ENCODE results near the gene MYO1B.

The MYO1B gene

DNA sequence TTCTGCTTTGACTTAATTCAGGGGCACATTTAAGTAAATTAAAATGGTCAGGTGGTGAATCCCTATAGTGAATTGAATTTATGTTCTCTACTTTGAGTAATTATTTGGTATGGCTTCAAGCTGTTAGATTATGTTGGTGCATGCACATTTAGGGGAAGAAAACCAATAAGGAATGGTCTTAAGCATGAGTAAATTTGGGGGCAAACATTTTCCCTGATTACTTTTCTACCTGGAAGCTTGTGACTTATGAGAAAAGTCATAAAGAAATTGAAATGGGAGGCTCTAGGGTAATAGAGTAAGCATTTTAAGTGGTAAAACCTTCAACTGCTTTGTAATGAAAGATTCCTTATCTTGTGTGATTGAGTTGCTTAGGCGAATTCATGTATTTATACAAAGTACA is 112.5 kb downstream of the MYO1B start:
- no peak for DNase-seq
- no peak overlapping the region for H3K27ac ChIP-seq (ENCODE audit: low read length, poor library complexity, severe bottlenecking)
- no peak overlapping the region for H3K23ac ChIP-seq (ENCODE audit: low read length in 2 of 2)
- no peak overlapping the region for H2BK5ac ChIP-seq (ENCODE audit: low read depth, low read length, poor library complexity, severe bottlenecking)
- no peak overlapping the region for H4K91ac ChIP-seq (ENCODE audit: low read length)
- 100% methylated on average over 1 of the region's 1 CpG for WGBS
- H2BK12ac ChIP-seq (ENCODE audit: low read length in 2 of 2) = no peak overlapping the region
- H3K9me3 ChIP-seq (ENCODE audit: control insufficient read depth, low read length) = no peaks in the 10 kb centered on the region
- H3K18ac ChIP-seq (ENCODE audit: low read depth in 1 of 2, low read length in 2 of 2) = no peak overlapping the region
- no peak overlapping the region for H2AFZ ChIP-seq (ENCODE audit: low read depth, low read length)
- H3K4me3 ChIP-seq (ENCODE audit: insufficient read depth in 1 of 2, low read depth in 1 of 2, low read length in 2 of 2) = no peak overlapping the region
- no peak overlapping the region for H2BK15ac ChIP-seq (ENCODE audit: low read depth, poor library complexity, severe bottlenecking)
- H3K14ac ChIP-seq (ENCODE audit: low read length in 2 of 2) = no peak overlapping the region
- H3K27me3 ChIP-seq (ENCODE audit: control insufficient read depth in 1 of 2, insufficient read depth in 1 of 2, low read length in 2 of 2) = no peaks in the 10 kb centered on the region
- H4K8ac ChIP-seq (ENCODE audit: low read length) = no peak overlapping the region
- peaks cover 30% of the 10 kb centered on the region for H3K79me1 ChIP-seq (replicated peaks; ENCODE audit: low read length, poor library complexity, severe bottlenecking)
- no peaks in the 10 kb centered on the region for H3K4me1 ChIP-seq (ENCODE audit: control insufficient read depth, insufficient read depth, low read depth, low read length)
- H2BK120ac ChIP-seq (ENCODE audit: low read depth, low read length) = no peak overlapping the region
- no peak overlapping the region for H2AK5ac ChIP-seq (ENCODE audit: low read length, severe bottlenecking)
- H3K4ac ChIP-seq (ENCODE audit: low read depth in 1 of 2, low read length in 2 of 2) = no peak overlapping the region
- peaks cover 10 to 95% of the 10 kb centered on the region in 2 experiments for H3K36me3 ChIP-seq (ENCODE audit: control insufficient read depth in 1 of 2, insufficient read depth in 2 of 2, low read depth in 1 of 2, low read length in 2 of 2)
- no peak overlapping the region for H3K9ac ChIP-seq (ENCODE audit: low read length)
- H3K4me2 ChIP-seq (ENCODE audit: low read length, poor library complexity, severe bottlenecking) = no peak overlapping the region

DNA sequence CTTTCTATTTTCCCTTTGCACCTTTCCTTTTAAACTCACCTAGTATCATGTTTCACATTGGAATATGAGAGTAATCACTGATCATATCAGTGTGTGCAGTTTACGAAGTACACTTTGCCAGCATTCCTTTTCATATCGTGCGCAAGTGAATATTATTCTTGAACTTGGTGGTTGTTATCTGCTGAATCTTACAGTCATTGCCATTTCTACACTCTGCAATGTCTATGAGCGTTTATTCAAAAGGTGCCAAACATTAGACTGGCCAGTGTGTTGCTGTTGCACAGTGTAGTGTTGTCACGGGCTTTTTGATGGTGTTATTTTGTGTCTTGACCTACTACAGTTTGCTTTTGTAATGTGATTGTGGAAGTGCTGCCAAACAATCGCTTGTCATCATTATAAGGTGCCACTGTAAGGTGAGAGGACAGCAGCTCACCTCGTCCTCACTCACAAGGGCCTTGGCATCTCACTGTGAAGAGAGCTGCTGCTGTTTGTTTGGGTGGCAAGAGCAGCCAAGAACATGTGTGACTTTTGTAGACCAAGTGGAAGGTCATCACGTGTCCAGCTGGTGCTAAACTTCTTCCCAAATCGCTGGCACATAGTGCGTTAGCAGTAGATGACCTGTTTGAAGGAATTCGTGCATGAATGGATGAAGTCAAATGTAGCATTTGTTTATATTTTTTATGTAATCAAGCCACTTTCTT is 113.3 kb downstream of the MYO1B start:
- H3K4ac ChIP-seq (ENCODE audit: low read depth in 1 of 2, low read length in 2 of 2) = peak overlapping the region in 1 of 2 experiments; percentile 10
- H2BK12ac ChIP-seq (ENCODE audit: low read length in 2 of 2) = no peak overlapping the region
- no peak overlapping the region for H3K4me2 ChIP-seq (ENCODE audit: low read length, poor library complexity, severe bottlenecking)
- H4K8ac ChIP-seq (ENCODE audit: low read length) = no peak overlapping the region
- no peaks in the 10 kb centered on the region for H3K9me3 ChIP-seq (ENCODE audit: control insufficient read depth, low read length)
- no peak for DNase-seq
- 98% methylated on average over 8 of the region's 11 CpGs for WGBS
- H3K4me1 ChIP-seq (ENCODE audit: control insufficient read depth, insufficient read depth, low read depth, low read length) = no peaks in the 10 kb centered on the region
- no peak overlapping the region for H2BK5ac ChIP-seq (ENCODE audit: low read depth, low read length, poor library complexity, severe bottlenecking)
- no peak overlapping the region for H3K23ac ChIP-seq (ENCODE audit: low read length in 2 of 2)
- no peak overlapping the region for H2BK15ac ChIP-seq (ENCODE audit: low read depth, poor library complexity, severe bottlenecking)
- no peak overlapping the region for H4K91ac ChIP-seq (ENCODE audit: low read length)
- no peak overlapping the region for H2AFZ ChIP-seq (ENCODE audit: low read depth, low read length)
- H3K79me1 ChIP-seq (replicated peaks; ENCODE audit: low read length, poor library complexity, severe bottlenecking) = peaks cover 31% of the 10 kb centered on the region
- H3K9ac ChIP-seq (ENCODE audit: low read length) = no peak overlapping the region
- no peak overlapping the region for H2BK120ac ChIP-seq (ENCODE audit: low read depth, low read length)
- no peak overlapping the region for H3K4me3 ChIP-seq (ENCODE audit: insufficient read depth in 1 of 2, low read depth in 1 of 2, low read length in 2 of 2)
- no peak overlapping the region for H3K18ac ChIP-seq (ENCODE audit: low read depth in 1 of 2, low read length in 2 of 2)
- H3K14ac ChIP-seq (ENCODE audit: low read length in 2 of 2) = no peak overlapping the region
- H3K36me3 ChIP-seq (ENCODE audit: control insufficient read depth in 1 of 2, insufficient read depth in 2 of 2, low read depth in 1 of 2, low read length in 2 of 2) = peaks cover 10 to 95% of the 10 kb centered on the region in 2 experiments
- H2AK5ac ChIP-seq (ENCODE audit: low read length, severe bottlenecking) = no peak overlapping the region
- H3K27me3 ChIP-seq (ENCODE audit: control insufficient read depth in 1 of 2, insufficient read depth in 1 of 2, low read length in 2 of 2) = no peaks in the 10 kb centered on the region
- no peak overlapping the region for H3K27ac ChIP-seq (ENCODE audit: low read length, poor library complexity, severe bottlenecking)

DNA sequence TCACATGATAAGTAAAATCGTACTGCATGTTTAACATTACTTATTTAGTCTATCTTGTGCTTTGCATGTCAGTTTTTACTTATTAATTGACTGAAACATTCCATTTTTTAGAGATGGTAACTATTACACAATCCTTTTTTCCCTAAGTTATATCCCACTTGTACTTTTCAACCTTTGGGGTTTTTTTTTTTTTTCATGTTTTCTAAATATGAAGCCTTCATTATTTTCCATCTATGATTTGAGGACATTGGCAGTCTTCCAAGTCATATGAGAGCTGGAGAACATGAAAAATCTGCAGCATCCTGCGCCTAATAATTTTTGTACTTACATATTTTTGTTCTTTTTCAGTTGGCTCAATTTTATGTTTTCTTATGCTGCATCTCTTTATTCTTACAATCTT is 113.9 kb downstream of the MYO1B start:
- Histone ChIP-seq H3K4ac (ENCODE audit: low read depth in 1 of 2, low read length in 2 of 2) (no peak overlapping the region), H3K18ac (ENCODE audit: low read depth in 1 of 2, low read length in 2 of 2) (no peak overlapping the region), H2BK120ac (ENCODE audit: low read depth, low read length) (no peak overlapping the region), H2AK5ac (ENCODE audit: low read length, severe bottlenecking) (no peak overlapping the region), H3K4me2 (ENCODE audit: low read length, poor library complexity, severe bottlenecking) (no peak overlapping the region), H3K9ac (ENCODE audit: low read length) (no peak overlapping the region), H4K91ac (ENCODE audit: low read length) (no peak overlapping the region), H2BK15ac (ENCODE audit: low read depth, poor library complexity, severe bottlenecking) (no peak overlapping the region), H3K36me3 (ENCODE audit: control insufficient read depth in 1 of 2, insufficient read depth in 2 of 2, low read depth in 1 of 2, low read length in 2 of 2) (peaks cover 10 to 98% of the 10 kb centered on the region in 2 experiments), H3K27me3 (ENCODE audit: control insufficient read depth in 1 of 2, insufficient read depth in 1 of 2, low read length in 2 of 2) (no peaks in the 10 kb centered on the region), H2AFZ (ENCODE audit: low read depth, low read length) (no peak overlapping the region), H3K14ac (ENCODE audit: low read length in 2 of 2) (no peak overlapping the region), H3K4me1 (ENCODE audit: control insufficient read depth, insufficient read depth, low read depth, low read length) (no peaks in the 10 kb centered on the region), H4K8ac (ENCODE audit: low read length) (no peak overlapping the region), H2BK12ac (ENCODE audit: low read length in 2 of 2) (no peak overlapping the region), H3K79me1 (replicated peaks; ENCODE audit: low read length, poor library complexity, severe bottlenecking) (peaks cover 33% of the 10 kb centered on the region), H3K4me3 (ENCODE audit: insufficient read depth in 1 of 2, low read depth in 1 of 2, low read length in 2 of 2) (no peak overlapping the region), H3K23ac (ENCODE audit: low read length in 2 of 2) (no peak overlapping the region), H2BK5ac (ENCODE audit: low read depth, low read length, poor library complexity, severe bottlenecking) (no peak overlapping the region), H3K27ac (ENCODE audit: low read length, poor library complexity, severe bottlenecking) (no peak overlapping the region), H3K9me3 (ENCODE audit: control insufficient read depth, low read length) (no peaks in the 10 kb centered on the region)
- DNase-seq = no peak
- WGBS = 100% methylated on average over 1 of the region's 2 CpGs

DNA sequence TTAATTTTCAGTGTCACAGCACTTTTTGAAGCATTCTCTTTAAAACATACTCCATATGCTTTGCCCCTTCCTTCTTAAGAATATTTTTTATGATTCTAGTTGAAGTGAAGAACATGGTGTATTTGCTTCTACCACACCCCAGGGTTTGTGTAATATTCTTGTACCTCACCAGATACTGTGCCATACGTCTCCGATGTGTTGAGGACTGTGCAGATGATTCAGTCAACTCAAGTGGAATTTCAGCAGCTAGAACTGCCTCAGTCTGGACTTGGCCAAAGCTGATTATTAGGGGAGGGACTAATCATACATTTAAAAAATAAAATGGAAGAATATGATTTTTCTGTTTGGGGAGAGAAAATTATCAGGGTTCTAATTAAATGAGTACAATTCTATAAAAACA is 115.7 kb downstream of the MYO1B start:
- no peaks in the 10 kb centered on the region for H3K27me3 ChIP-seq (ENCODE audit: control insufficient read depth in 1 of 2, insufficient read depth in 1 of 2, low read length in 2 of 2)
- no peak overlapping the region for H2AFZ ChIP-seq (ENCODE audit: low read depth, low read length)
- H3K36me3 ChIP-seq (ENCODE audit: control insufficient read depth in 1 of 2, insufficient read depth in 2 of 2, low read depth in 1 of 2, low read length in 2 of 2) = peaks cover 7 to 99% of the 10 kb centered on the region in 2 experiments
- 96% methylated on average over 2 of the region's 2 CpGs for WGBS
- no peak overlapping the region for H2AK5ac ChIP-seq (ENCODE audit: low read length, severe bottlenecking)
- H3K4me2 ChIP-seq (ENCODE audit: low read length, poor library complexity, severe bottlenecking) = no peak overlapping the region
- no peaks in the 10 kb centered on the region for H3K9me3 ChIP-seq (ENCODE audit: control insufficient read depth, low read length)
- H3K4ac ChIP-seq (ENCODE audit: low read depth in 1 of 2, low read length in 2 of 2) = no peak overlapping the region
- no peak overlapping the region for H2BK12ac ChIP-seq (ENCODE audit: low read length in 2 of 2)
- no peak overlapping the region for H3K18ac ChIP-seq (ENCODE audit: low read depth in 1 of 2, low read length in 2 of 2)
- H2BK5ac ChIP-seq (ENCODE audit: low read depth, low read length, poor library complexity, severe bottlenecking) = no peak overlapping the region
- peaks cover 21% of the 10 kb centered on the region for H3K79me1 ChIP-seq (replicated peaks; ENCODE audit: low read length, poor library complexity, severe bottlenecking)
- H2BK120ac ChIP-seq (ENCODE audit: low read depth, low read length) = no peak overlapping the region
- no peak overlapping the region for H4K91ac ChIP-seq (ENCODE audit: low read length)
- H3K27ac ChIP-seq (ENCODE audit: low read length, poor library complexity, severe bottlenecking) = no peak overlapping the region
- H4K8ac ChIP-seq (ENCODE audit: low read length) = no peak overlapping the region
- peaks cover 2% of the 10 kb centered on the region for H3K4me1 ChIP-seq (ENCODE audit: control insufficient read depth, insufficient read depth, low read depth, low read length)
- no peak overlapping the region for H3K9ac ChIP-seq (ENCODE audit: low read length)
- DNase-seq = no peak
- H3K4me3 ChIP-seq (ENCODE audit: insufficient read depth in 1 of 2, low read depth in 1 of 2, low read length in 2 of 2) = no peak overlapping the region
- no peak overlapping the region for H3K14ac ChIP-seq (ENCODE audit: low read length in 2 of 2)
- H3K23ac ChIP-seq (ENCODE audit: low read length in 2 of 2) = no peak overlapping the region
- H2BK15ac ChIP-seq (ENCODE audit: low read depth, poor library complexity, severe bottlenecking) = no peak overlapping the region

All from mesenchymal stem cell (in vitro differentiated cells and primary cell).